OCI-LY3 (cell line): ENCODE data around the gene PDZK1.

ENCODE experiments used
- EZH2phosphoT487 ChIP-seq: fragments of 200-600 bp; shearing (Covaris generic); IDR thresholded peaks from 2 replicates; pipeline ENCODE4 v1.6.1; 2018; ENCODE audit warnings: antibody characterized with exemption, mixed run types, low read depth
- TF ChIP-seq, protein P1 (sequence below): fragments of 200-600, 300-600 bp; sonication (generic); IDR thresholded peaks from 2 replicates; pipeline ENCODE4 v1.5.1; 2014; ENCODE audit warnings: antibody characterized with exemption, low read length, low read depth

GRCh38 chr1:145720556-145720877, 13.3 kb upstream of the PDZK1 start:
- TF ChIP-seq, protein P1, sequence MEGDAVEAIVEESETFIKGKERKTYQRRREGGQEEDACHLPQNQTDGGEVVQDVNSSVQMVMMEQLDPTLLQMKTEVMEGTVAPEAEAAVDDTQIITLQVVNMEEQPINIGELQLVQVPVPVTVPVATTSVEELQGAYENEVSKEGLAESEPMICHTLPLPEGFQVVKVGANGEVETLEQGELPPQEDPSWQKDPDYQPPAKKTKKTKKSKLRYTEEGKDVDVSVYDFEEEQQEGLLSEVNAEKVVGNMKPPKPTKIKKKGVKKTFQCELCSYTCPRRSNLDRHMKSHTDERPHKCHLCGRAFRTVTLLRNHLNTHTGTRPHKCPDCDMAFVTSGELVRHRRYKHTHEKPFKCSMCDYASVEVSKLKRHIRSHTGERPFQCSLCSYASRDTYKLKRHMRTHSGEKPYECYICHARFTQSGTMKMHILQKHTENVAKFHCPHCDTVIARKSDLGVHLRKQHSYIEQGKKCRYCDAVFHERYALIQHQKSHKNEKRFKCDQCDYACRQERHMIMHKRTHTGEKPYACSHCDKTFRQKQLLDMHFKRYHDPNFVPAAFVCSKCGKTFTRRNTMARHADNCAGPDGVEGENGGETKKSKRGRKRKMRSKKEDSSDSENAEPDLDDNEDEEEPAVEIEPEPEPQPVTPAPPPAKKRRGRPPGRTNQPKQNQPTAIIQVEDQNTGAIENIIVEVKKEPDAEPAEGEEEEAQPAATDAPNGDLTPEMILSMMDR, result no peak
- no peak for TF ChIP-seq EZH2phosphoT487
